NCI-H524 (cell line): ENCODE measurements around the gene ATP11B.

ENCODE experiments used
- DNase-seq, 2 experiments: peaks; one replicate each; lab custom pipeline; 2025; lab: John Stamatoyannopoulos, UW

ATP11B gene

DNA sequence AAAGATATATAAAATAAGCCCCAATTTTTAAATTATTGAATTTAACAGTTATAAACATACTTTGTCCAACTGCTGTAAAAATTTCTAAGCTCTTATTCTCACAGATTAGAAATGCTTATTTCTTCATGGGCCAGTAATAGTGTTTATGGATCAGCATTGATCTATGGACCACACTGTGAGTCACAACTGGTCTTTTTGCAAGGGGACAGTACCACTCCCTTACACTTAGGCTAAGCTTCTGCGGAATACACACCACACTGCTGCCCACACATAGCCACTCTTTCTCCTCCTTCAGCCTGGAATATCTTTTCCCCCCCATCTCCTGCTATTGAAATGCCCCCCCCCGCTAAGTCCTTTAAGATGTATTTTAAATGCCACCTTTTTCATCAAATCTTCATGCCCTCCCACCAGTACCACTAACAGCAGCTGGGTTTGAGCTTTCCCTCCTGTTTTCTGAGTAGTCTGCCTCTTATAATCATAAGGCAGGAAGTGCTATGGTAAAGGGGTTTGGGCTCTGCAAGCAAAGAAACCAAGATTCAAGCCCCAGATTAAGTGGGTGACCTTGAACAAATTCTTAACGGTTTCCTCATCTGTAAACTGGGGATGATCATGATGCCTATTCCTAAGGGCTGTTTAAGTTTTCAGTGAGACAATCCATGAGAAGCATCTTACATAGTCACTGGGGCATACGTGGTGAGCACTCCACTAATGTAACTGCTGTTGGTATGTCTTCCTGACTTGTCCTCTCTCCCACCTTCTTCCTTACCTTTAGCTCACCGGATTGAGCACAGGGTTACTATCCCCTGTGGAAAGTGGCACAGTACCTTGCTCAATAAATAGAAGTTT lies 117.9 kb downstream of the ATP11B start:
- no peak for DNase-seq

GRCh38 chr3:182911782-182912111 lies 118.4 kb downstream of the ATP11B start:
- no peak for DNase-seq

DNA sequence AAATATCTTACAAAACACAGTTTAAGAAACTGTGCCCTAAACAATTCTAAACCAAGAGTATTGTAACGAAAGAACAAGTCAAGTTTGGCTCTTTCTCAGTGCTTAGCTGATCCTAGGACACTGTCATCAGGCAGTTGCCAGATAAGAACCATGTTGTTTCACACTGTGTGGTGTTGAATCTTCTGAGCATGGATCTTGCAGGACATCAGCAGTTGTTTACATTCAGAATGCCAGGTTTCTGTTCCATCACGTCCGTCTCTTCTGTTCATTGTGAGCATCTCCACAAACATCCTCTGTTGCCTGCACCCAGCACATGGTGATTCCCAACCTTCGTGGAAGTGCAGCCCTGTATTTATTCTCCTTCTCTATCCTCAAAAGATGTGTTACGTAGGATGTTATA lies 119.2 kb downstream of the ATP11B start:
- DNase-seq: no peak

GRCh38 chr3:182913889-182914288 lies 120.6 kb downstream of the ATP11B start:
- no peak for DNase-seq

DNA sequence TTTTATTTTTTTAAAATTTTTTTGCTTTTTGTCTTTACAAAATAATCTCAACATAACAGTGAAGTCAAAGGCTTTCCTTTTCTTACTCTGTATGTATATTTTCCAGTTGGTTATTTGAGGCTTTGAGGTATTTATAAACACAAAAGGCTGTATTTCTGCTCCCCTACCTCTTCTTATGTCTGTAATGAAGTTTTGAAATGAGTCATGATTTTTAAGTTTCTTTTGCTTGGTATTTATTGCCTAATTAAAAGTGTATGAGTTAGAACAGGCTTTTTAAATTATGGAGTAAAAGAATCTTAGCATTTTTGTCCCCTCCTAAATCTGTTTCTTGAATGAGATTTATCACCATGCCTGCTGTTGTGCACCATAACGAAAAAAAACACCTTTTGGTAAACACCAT lies 121.0 kb downstream of the ATP11B start:
- DNase-seq: no peak

DNA sequence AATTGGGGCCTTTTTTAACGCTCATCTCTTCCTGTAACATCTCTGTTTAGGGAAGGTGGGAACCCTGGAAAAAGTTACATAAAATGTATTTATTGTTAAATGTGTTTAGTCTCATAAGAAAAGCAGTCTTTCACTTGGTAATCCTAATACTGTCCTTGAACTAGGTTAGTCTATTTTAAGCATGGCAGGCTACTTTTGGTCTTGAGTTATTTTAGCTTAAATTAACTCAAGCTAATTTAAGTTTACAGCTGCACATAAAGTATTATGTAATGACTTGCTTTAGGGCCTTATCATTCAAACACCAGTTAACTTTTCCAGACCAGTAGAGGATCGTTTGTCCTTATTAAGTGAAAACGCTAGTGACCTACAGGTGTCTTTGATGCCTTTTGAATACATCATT lies 123.8 kb downstream of the ATP11B start:
- no peak for DNase-seq

GRCh38 chr3:182919866-182920357 lies 126.6 kb downstream of the ATP11B start:
- DNase-seq: no peak

- DNase-seq: no peak
These were observed 127.3 kb downstream of the ATP11B start for GRCh38 chr3:182920515-182921084.

- no peak for DNase-seq
These were observed 128.5 kb downstream of the ATP11B start for GRCh38 chr3:182921665-182922355.

- no peak for DNase-seq
These were observed 132.1 kb downstream of the ATP11B start for GRCh38 chr3:182925330-182925943.

GRCh38 chr3:182925944-182926337 lies 132.6 kb downstream of the ATP11B start:
- no peak for DNase-seq

- DNase-seq: no peak
These were observed 142.5 kb downstream of the ATP11B start for GRCh38 chr3:182935803-182936202.

DNA sequence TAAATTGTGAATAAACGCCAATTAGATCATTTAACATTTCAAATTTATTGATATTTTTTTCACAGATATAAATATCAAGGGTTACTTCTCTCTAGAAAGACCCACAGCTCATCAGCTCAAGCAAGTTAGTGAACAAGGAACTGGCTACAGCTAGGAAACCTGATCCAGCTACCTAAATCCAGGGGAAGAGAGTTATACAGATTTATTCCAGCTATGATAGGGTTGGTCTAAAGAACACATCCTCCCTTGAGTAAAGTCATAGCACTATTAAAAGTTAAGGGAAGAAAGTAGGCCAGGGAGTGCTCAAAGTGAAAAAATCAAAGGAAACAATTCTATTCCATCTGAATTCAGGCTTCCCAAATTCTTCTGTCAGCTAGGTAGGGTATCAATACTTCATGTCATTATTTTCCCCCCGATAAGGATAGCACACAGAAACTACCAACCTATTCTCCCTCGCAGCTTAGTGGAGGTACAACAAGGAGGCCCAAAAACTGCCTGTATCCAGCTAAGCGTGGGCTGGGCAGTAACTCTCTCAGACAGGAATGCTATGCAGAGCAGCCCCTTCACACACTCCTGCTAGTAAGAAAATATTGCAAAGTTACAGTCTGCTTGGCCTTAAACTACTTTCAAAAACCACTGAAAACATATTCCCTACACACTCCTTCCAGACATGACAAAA lies 143.1 kb downstream of the ATP11B start:
- DNase-seq: no peak

- no peak for DNase-seq
These were observed 143.6 kb downstream of the ATP11B start for GRCh38 chr3:182936918-182937285.

DNA sequence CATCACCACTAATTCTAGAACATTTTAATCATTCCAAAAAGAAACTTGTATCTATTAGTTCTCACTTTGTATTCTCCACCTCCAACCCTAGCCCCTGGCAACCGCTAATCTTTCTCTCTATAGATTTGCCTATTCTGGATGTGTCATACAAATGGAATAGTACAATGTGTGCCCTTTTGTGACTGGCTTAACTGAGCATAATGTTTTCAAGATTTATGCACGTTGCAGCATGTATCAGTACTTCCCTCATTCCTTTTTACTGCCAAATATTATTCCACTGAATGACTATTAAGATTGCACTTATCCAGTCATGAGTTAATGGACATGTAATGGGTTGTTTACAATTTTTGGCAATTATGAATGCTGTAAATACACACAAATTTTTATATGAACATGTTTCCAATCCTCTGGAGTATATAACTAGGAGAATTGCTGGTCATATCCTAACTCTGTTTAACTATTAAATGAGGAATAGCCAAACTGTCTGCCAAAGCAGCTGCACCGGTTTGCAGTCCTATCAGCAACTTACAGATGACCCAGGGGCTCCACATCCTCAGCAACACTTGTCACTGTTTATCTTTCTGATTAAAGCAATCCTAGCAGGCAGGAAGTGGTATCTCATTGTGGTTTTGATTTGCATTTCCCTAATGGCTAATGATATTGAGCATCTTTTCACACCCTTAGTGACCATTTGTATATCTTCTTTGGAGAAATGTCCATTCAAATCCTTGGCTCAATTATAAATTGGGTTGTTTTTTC lies 144.2 kb downstream of the ATP11B start:
- peak in 1 of 2 experiments; percentile 33 for DNase-seq

DNA sequence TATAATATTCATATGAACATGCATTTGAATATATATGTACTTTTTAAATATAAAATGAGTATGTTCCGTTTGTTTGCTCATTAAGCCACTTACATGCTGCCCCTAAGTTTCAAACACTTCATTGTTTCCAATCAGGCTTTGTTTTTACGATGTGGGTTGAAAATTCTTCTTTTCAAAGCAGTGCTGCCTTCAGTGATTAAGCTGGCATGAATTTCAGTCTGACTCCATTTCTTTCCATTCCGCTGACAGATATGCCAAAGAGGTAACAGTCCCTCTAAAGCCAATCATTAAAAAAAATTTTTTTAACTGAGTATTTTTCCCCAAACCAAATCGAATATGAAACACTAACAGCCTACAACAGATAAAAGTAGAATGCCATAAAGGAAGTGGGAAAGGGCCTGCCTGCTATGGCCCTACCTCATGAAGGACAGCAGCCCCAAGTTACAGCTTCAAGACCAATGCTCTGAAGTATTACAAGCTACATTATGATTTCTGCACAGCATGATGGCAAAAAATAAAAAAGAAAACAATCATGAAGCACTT lies 147.0 kb downstream of the ATP11B start:
- DNase-seq: no peak

DNA sequence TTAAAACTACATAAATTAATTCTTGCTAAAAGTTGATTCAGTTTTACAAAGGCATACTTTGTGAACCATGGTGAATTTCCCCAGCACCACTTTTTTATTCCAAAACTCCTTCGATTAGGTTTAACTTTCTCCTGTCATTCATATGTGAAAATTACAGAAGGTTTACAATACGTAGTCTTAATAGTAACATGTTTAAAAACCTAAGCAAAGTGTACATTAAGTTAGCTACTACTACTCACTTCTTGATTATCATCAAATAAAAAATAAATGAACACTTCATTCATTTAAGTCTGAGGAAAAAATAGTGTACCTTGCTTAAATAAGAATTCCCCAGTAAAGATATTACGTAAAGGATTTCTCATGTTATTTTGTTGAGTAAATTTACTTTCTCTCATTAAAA lies 148.4 kb downstream of the ATP11B start:
- DNase-seq: no peak

DNA sequence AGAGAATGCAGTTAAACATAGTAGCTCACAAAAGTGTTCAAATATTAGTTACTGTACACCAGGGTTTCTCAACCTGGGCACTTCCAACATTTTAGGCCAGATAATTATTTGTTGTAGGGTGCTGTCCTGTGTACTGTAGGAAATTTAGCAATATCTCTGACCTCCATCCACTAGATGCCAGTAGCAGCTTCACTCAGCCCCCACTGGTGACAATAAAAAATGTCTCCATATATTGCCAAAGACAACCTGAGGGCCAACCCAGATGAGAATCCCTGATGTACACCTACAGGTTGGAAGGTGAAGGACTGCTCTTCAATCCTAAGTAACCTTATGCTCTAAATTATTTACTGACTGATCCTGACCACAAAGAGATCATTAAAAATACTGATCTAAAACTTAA lies 154.6 kb downstream of the ATP11B start:
- peak in 1 of 2 experiments; percentile 23 for DNase-seq

DNA sequence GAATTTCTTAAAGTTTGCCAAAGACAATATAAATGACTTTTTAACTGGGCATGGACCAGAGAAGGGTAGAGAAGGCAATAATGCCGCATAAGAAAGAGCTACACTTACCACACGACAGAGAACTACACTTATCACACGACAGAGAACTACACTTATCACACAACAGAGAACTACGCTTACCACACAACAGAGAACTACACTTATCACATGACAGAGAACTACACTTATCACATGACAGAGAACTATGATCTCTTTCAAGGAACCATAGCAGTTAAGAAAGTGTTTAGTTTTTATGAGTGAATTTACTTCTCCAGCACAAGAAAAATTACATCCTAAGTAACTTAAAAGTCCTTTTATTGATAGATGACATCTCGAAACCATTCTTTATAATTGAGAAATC lies 155.0 kb downstream of the ATP11B start:
- no peak for DNase-seq

DNA sequence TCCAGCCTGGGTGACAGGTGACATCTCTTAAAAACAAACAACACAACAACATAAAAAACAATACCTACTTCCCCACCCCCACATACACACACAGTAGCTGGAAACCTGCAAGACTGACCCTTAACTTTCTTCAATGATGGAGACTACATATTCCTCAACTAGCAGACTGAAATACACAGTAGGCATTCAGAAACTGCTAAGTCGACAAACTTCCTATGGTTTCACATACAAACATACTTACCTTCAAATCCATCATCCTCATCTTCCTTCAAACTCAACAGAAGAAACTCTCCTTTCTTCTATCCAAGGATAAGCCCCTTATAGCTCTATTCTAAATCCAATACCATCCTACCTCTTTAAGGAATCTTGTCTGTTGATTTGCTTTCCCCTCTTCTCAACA lies 156.4 kb downstream of the ATP11B start:
- no peak for DNase-seq
